Heart left ventricle (tissue), 13 donors: ENCODE results near the gene EXOC4.

Experiments used
- POLR2A ChIP-seq, 2 donors: fragments of 450-650 bp; IDR thresholded peaks; one replicate each; pipeline ENCODE4 v1.6.1; 2017; ENCODE audit warnings: antibody characterized with exemption in 2 of 2, mild to moderate bottlenecking in 2 of 2, moderate library complexity in 2 of 2
- TF ChIP-seq, protein P1 (sequence below), 12 donors: fragments of 200-600 bp; sonication (generic) in 4 of 12; IDR thresholded peaks; one replicate each; pipeline versions ENCODE4 v1.5.0 to v1.8.0; 2018 to 2022; ENCODE audit warnings: antibody characterized with exemption in 12 of 12, mild to moderate bottlenecking in 5 of 12
- donor health status: ischemic (EF 13 %, LVEDD 7.1; RV severe dilation, severe dysfunction).
- donor health status: DM: no; HTN: yes; CAD: no.
- donor health status: DM: no; HTN: no; CAD: no.
- donor health status: ischemic (EF 25% LVEDD 6.9; RV normal size, moderate dysfunction).
- donor health status: ischemic (EF 25% LVEDD 5.7; RV mildly dilated, moderate dysfunction).
- donor health status: ischemic (EF 35%, LVEDD 5.7; RV mildly dilated, moderate dysfunction).
- donor health status: nonischemic (EF 11% LVEDD 7.7; RV severe dilation, severe dysfunction).
- donor health status: DM: yes; HTN: yes; CAD: no.
- donor health status: PGD.
- donor health status: ischemic (EF 29% LVEDD 5.4; RV normal size, mild dysfunction).
- donor health status: nonischemic (EF 23%, LVEDD 6.1; RV moderate dilation, normal function).

DNA sequence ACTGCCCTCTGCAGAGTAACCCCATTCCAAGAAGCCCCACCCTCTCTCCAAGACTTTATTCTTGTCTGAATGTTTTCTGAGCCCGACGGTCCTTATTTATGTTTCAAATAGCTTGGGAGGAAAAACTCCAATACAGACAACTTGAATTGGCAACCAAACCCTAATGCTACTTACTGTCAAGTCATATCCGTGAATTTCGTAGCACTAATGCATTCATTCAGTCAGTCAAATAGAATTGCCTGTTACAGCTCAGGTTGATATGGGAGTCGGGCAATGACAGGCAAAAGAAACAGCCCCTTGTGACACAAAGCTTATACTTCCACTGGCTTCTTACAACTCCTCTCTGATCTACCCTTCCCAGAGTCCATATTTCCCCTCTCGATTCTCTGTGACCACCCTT, 815.8 kb downstream of the EXOC4 start:
- TF ChIP-seq, protein P1, sequence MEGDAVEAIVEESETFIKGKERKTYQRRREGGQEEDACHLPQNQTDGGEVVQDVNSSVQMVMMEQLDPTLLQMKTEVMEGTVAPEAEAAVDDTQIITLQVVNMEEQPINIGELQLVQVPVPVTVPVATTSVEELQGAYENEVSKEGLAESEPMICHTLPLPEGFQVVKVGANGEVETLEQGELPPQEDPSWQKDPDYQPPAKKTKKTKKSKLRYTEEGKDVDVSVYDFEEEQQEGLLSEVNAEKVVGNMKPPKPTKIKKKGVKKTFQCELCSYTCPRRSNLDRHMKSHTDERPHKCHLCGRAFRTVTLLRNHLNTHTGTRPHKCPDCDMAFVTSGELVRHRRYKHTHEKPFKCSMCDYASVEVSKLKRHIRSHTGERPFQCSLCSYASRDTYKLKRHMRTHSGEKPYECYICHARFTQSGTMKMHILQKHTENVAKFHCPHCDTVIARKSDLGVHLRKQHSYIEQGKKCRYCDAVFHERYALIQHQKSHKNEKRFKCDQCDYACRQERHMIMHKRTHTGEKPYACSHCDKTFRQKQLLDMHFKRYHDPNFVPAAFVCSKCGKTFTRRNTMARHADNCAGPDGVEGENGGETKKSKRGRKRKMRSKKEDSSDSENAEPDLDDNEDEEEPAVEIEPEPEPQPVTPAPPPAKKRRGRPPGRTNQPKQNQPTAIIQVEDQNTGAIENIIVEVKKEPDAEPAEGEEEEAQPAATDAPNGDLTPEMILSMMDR (IDR thresholded peaks at IDR 0.05): no peak
- no peak for TF ChIP-seq POLR2A (IDR thresholded peaks at IDR 0.05)
